Gastroesophageal sphincter (tissue), 4 donors: ENCODE measurements around the gene IQGAP3. TPM values are rescaled to one million over a fixed set of nuclear protein-coding genes. Genes with fewer than 3 reads are reported as not detected.

Experiments used
- ATAC-seq: fragments of 150-250 bp; one replicate; pipeline ENCODE4 v1.9.1; 2016; ENCODE audit warnings: mild to moderate bottlenecking, moderate library complexity
- H3K27ac ChIP-seq, 4 donors: fragments of 200-600 bp; sonication (generic) in 3 of 4; 1 replicate in 3 of 4; 2 replicates in 1 of 4; pipeline ENCODE4 v1.5.1; 2016 to 2019
- H3K27me3 ChIP-seq: fragments of 200-600 bp; sonication (generic); one replicate; pipeline ENCODE4 v1.5.1; 2019
- H3K36me3 ChIP-seq, 2 donors: fragments of 200-600 bp; sonication (generic); one replicate each; pipeline ENCODE4 v1.5.1; 2019; ENCODE audit warnings: control low read depth in 1 of 2
- H3K4me1 ChIP-seq, 3 donors: fragments of 200-600 bp; sonication (generic); 1 replicate in 2 of 3; 2 replicates in 1 of 3; pipeline ENCODE4 v1.5.1; 2016 to 2019; ENCODE audit warnings: control low read depth in 2 of 3
- H3K4me3 ChIP-seq, 2 donors: fragments of 200-600 bp; sonication (generic); one replicate each; pipeline ENCODE4 v1.5.1; 2019; ENCODE audit warnings: mild to moderate bottlenecking in 1 of 2, moderate library complexity in 1 of 2
- H3K9me3 ChIP-seq, 3 donors: fragments of 200-600 bp; sonication (generic); one replicate each; pipeline ENCODE4 v1.5.1; 2017 to 2019; ENCODE audit warnings: control low read depth in 2 of 3
- CTCF ChIP-seq, 4 experiments: fragments of 200-600 bp in 2 of 4; fragments of 450-650 bp in 2 of 4; sonication (generic) in 1 of 4; IDR thresholded peaks; one replicate each; pipeline ENCODE4 v1.5.1; 2017 to 2019; ENCODE audit warnings: antibody characterized with exemption in 4 of 4, mild to moderate bottlenecking in 2 of 4, moderate library complexity in 2 of 4
- EP300 ChIP-seq: sonication (generic); formaldehyde crosslinking; IDR thresholded peaks from one replicate; pipeline ENCODE4 v1.6.1; 2017; ENCODE audit warnings: antibody characterized with exemption, mild to moderate bottlenecking
- POLR2A ChIP-seq, 2 donors: fragments of 450-650 bp; IDR thresholded peaks; one replicate each; pipeline ENCODE4 v1.6.1; 2017; ENCODE audit warnings: antibody characterized with exemption in 2 of 2, mild to moderate bottlenecking in 2 of 2, moderate library complexity in 1 of 2
- POLR2AphosphoS5 ChIP-seq: sonication (generic); formaldehyde crosslinking; IDR thresholded peaks from one replicate; pipeline ENCODE4 v1.6.1; 2017; ENCODE audit warnings: antibody characterized with exemption
- WGBS, 2 donors: methylation state at CpG; one replicate each; pipeline ENCODE4 v1.1.5; 2018; ENCODE audit warnings: low coverage in 1 of 2; 5-methylcytosine and 5-hydroxymethylcytosine counted together
- total RNA-seq, 4 donors: library from RNA; depleted of rRNA; stranded (reverse); fragments of >200 nt; gene quantifications; one replicate each; pipeline ENCODE4 v1.1.0, GENCODE V29; 2016

IQGAP3 gene
- total RNA-seq, 4 donors from 2014 or later, result 0.27 to 0.58 (median 0.42) TPM; not detected in 1

DNA sequence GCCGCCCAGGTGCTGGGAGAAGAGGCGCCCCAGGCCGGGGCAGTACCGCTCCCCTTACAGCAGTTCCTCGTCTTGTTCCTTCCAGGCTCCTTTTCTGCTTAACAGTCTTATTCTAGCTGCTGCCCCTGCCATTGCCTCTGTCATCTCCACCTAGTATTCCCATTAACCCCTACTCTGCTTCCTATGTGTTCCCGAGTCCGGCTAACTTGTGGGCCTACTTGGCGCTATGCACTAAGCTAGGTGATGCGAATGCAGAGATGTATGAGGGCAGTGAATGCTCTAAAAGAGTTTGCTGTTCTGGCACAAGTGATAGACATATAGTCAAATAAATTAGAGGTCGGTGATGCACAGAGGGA is 276 bp upstream of the IQGAP3 start:
- H3K4me1 ChIP-seq, result peaks cover 0 to 20% (median 6%) of the 10 kb centered on the region in 3 donors
- 16 to 29% methylated on average over 3 to 5 of the region's 10 CpGs for WGBS, 2 donors
- TF ChIP-seq CTCF (IDR thresholded peaks at IDR 0.05), result no peak
- TF ChIP-seq POLR2A (IDR thresholded peaks at IDR 0.05), result no peak
- no peak for TF ChIP-seq EP300
- no peak for TF ChIP-seq POLR2AphosphoS5
- H3K36me3 ChIP-seq, result no peaks in the 10 kb centered on the region
- ATAC-seq, result no peak
- H3K9me3 ChIP-seq, result no peaks in the 10 kb centered on the region
- H3K27me3 ChIP-seq, result peaks cover 12% of the 10 kb centered on the region
- H3K4me3 ChIP-seq, result peak overlapping the region in 1 of 2 donors; percentile 44
- no peak overlapping the region for H3K27ac ChIP-seq

- 5 to 6% methylated on average over 3 to 4 of the region's 4 CpGs for WGBS, 2 donors
- no peak for ATAC-seq
- Histone ChIP-seq H3K36me3 (no peaks in the 10 kb centered on the region), H3K4me3 (no peak overlapping the region), H3K4me1 (peaks cover 0 to 20% (median 6%) of the 10 kb centered on the region in 3 donors), H3K27ac (no peak overlapping the region), H3K27me3 (peaks cover 12% of the 10 kb centered on the region), H3K9me3 (no peaks in the 10 kb centered on the region)
- TF ChIP-seq CTCF (IDR thresholded peaks at IDR 0.05) (no peak), POLR2A (IDR thresholded peaks at IDR 0.05) (no peak), EP300 (no peak)
Observed at GRCh38 chr1:156571261-156571852, 1.0 kb downstream of the IQGAP3 start.

GRCh38 chr1:156566436-156566835 is 5.9 kb downstream of the IQGAP3 start:
- no peak for TF ChIP-seq EP300
- TF ChIP-seq POLR2AphosphoS5, result no peak
- no peak for TF ChIP-seq POLR2A (IDR thresholded peaks at IDR 0.05)
- no peak for TF ChIP-seq CTCF (IDR thresholded peaks at IDR 0.05)
- H3K36me3 ChIP-seq, result no peaks in the 10 kb centered on the region
- H3K27me3 ChIP-seq, result peaks cover 4% of the 10 kb centered on the region
- H3K27ac ChIP-seq, result no peak overlapping the region
- no peaks in the 10 kb centered on the region for H3K9me3 ChIP-seq
- ATAC-seq, result no peak
- peaks cover 0 to 5% (median 0%) of the 10 kb centered on the region in 3 donors for H3K4me1 ChIP-seq
- WGBS, 2 donors, result 76 to 100% methylated on average over 3 to 4 of the region's 4 CpGs
- no peak overlapping the region for H3K4me3 ChIP-seq

DNA sequence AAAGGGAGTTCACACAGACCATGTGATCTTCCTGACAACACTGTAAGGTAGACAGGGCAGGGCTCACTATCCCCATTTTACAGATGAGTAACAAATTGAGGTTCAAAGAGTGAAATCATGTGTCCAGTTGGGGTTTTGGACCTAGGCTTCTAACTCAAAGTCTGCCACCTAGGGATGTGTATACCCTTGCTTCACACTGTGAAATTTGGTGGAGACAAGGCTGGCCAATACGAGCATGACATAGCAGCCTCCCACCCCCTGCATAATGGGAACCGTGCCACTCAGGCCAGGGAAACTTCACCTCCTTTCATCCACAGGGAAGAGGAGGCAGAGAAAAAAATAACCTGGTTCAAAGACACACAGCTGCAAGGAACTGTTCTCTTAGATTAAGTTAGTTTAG is 6.8 kb downstream of the IQGAP3 start:
- Histone ChIP-seq H3K27me3 (no peaks in the 10 kb centered on the region), H3K4me3 (no peak overlapping the region), H3K36me3 (no peaks in the 10 kb centered on the region), H3K9me3 (no peaks in the 10 kb centered on the region), H3K4me1 (peaks cover 0 to 5% (median 0%) of the 10 kb centered on the region in 3 donors), H3K27ac (no peak overlapping the region)
- WGBS, 2 donors, result 79% methylated on average over 2 of the region's 2 CpGs; no CpG with 5 or more reads in 1 of the 2 donors
- no peak for ATAC-seq
- TF ChIP-seq POLR2AphosphoS5 (no peak), CTCF (IDR thresholded peaks at IDR 0.05) (no peak), POLR2A (IDR thresholded peaks at IDR 0.05) (no peak), EP300 (no peak)

DNA sequence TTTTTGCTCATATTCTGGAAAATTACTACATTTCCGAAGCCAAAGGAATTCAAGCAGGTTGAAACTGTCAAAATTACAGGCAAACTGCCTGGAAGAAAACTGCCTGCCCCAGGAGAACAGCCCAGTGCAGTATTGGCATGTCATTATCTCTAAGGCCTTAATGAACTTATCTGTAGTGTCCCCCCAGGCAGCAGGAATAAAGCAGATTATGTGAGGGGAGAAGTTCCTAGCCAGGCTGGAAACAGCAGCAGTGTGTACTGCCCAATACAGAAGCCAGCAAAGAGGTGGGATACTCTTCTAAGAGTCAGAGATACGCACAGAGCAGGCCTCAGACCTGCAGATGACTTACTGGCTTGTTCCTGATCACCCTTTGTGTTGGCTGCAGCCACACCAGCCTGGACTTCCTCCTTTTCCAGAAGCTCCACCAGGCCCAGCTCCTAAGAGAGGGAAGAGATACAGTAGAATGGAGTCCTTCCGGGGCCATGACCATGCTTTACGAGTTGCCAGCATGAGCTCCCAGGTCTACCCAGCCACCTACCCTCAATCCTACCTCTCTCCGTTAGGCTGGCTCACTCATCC is 11.7 kb downstream of the IQGAP3 start:
- no peak for TF ChIP-seq POLR2AphosphoS5
- TF ChIP-seq CTCF (IDR thresholded peaks at IDR 0.05), result no peak
- TF ChIP-seq EP300, result no peak
- no peak for TF ChIP-seq POLR2A (IDR thresholded peaks at IDR 0.05)
- Histone ChIP-seq H3K27me3 (no peaks in the 10 kb centered on the region), H3K4me3 (no peak overlapping the region), H3K9me3 (no peaks in the 10 kb centered on the region), H3K36me3 (no peaks in the 10 kb centered on the region), H3K27ac (peak overlapping the region in 1 of 4 donors; percentile 22), H3K4me1 (peaks cover 0 to 11% (median 0%) of the 10 kb centered on the region in 3 donors)
- 0 to 74% methylated on average over 1 to 5 of the region's 5 CpGs for WGBS, 2 donors
- no peak for ATAC-seq
